Liver (tissue), 3 donors: ENCODE results near the gene STH.

Experiments
- EGR1 ChIP-seq, 2 donors: IDR thresholded peaks; 2 replicates each; pipeline ENCODE4 v1.6.1; 2016 to 2018; ENCODE audit warnings: antibody characterized with exemption in 2 of 2, low read depth in 2 of 2
- GABPA ChIP-seq, 2 donors: IDR thresholded peaks in 1 of 2; conservative IDR thresholded peaks in 1 of 2; 2 replicates each; pipeline ENCODE4 v1.6.1; 2016; ENCODE audit warnings: antibody characterized with exemption in 2 of 2, mild to moderate bottlenecking in 1 of 2, moderate library complexity in 1 of 2
- JUND ChIP-seq, 2 donors: IDR thresholded peaks; 2 replicates each; pipeline ENCODE4 v1.6.1; 2016; ENCODE audit warnings: antibody characterized with exemption in 2 of 2
- NR2F2 ChIP-seq: IDR thresholded peaks from 2 replicates; pipeline ENCODE4 v1.6.1; 2016; ENCODE audit warnings: antibody characterized with exemption
- RAD21 ChIP-seq, 2 donors: IDR thresholded peaks; 2 replicates each; pipeline ENCODE4 v1.6.1; 2016; ENCODE audit warnings: antibody characterized with exemption in 2 of 2, mild to moderate bottlenecking in 2 of 2
- SP1 ChIP-seq: IDR thresholded peaks from 2 replicates; pipeline ENCODE4 v1.6.1; 2018; ENCODE audit warnings: antibody characterized with exemption, mild to moderate bottlenecking
- YY1 ChIP-seq: IDR thresholded peaks from 2 replicates; pipeline ENCODE4 v1.6.1; 2016; ENCODE audit warnings: antibody characterized with exemption, mild to moderate bottlenecking
- TF ChIP-seq, protein P1 (sequence below): fragments of 150-350 bp; IDR thresholded peaks from 2 replicates; pipeline ENCODE4 v1.5.1; 2017; ENCODE audit warnings: improper control_type of control experiment, low read depth, low read length; ENCODE audit not compliant: missing input control
- TF ChIP-seq, protein P2 (sequence below): IDR thresholded peaks from 2 replicates; pipeline ENCODE4 v1.6.1; 2016; ENCODE audit warnings: antibody characterized with exemption, mild to moderate bottlenecking
- TF ChIP-seq, protein P3 (sequence below): IDR thresholded peaks from 2 replicates; pipeline ENCODE4 v1.6.1; 2016; ENCODE audit warnings: antibody characterized with exemption
- TF ChIP-seq, protein P4 (sequence below): IDR thresholded peaks from 2 replicates; pipeline ENCODE4 v1.6.1; 2016; ENCODE audit warnings: antibody characterized with exemption
- donor health status: healthy.
- donor health status: healthy.

DNA sequence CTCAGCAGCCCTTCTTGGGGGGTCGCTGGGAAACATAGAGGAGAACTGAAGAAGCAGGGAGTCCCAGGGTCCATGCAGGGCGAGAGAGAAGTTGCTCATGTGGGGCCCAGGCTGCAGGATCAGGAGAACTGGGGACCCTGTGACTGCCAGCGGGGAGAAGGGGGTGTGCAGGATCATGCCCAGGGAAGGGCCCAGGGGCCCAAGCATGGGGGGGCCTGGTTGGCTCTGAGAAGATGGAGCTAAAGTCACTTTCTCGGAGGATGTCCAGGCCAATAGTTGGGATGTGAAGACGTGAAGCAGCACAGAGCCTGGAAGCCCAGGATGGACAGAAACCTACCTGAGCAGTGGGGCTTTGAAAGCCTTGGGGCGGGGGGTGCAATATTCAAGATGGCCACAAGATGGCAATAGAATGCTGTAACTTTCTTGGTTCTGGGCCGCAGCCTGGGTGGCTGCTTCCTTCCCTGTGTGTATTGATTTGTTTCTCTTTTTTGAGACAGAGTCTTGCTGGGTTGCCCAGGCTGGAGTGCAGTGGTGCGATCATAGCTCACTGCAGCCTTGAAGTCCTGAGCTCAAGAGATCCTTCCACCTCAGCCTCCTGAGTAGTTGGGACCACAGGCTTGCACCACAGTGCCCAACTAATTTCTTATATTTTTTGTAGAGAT, 3.4 kb downstream of the STH start:
- TF ChIP-seq RAD21 (IDR thresholded peaks at IDR 0.05) (peak; percentile 94 to 96), NR2F2 (no peak), GABPA (IDR thresholded peaks at IDR 0.05 in 1 of 2, conservative IDR thresholded peaks at IDR 0.05 in 1 of 2) (no peak), YY1 (no peak), JUND (IDR thresholded peaks at IDR 0.05) (no peak), SP1 (no peak), EGR1 (IDR thresholded peaks at IDR 0.05; ENCODE audit: low read depth in 2 of 2) (no peak)
- TF ChIP-seq, protein P1, sequence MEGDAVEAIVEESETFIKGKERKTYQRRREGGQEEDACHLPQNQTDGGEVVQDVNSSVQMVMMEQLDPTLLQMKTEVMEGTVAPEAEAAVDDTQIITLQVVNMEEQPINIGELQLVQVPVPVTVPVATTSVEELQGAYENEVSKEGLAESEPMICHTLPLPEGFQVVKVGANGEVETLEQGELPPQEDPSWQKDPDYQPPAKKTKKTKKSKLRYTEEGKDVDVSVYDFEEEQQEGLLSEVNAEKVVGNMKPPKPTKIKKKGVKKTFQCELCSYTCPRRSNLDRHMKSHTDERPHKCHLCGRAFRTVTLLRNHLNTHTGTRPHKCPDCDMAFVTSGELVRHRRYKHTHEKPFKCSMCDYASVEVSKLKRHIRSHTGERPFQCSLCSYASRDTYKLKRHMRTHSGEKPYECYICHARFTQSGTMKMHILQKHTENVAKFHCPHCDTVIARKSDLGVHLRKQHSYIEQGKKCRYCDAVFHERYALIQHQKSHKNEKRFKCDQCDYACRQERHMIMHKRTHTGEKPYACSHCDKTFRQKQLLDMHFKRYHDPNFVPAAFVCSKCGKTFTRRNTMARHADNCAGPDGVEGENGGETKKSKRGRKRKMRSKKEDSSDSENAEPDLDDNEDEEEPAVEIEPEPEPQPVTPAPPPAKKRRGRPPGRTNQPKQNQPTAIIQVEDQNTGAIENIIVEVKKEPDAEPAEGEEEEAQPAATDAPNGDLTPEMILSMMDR = peak; percentile 98
- TF ChIP-seq, protein P2, sequence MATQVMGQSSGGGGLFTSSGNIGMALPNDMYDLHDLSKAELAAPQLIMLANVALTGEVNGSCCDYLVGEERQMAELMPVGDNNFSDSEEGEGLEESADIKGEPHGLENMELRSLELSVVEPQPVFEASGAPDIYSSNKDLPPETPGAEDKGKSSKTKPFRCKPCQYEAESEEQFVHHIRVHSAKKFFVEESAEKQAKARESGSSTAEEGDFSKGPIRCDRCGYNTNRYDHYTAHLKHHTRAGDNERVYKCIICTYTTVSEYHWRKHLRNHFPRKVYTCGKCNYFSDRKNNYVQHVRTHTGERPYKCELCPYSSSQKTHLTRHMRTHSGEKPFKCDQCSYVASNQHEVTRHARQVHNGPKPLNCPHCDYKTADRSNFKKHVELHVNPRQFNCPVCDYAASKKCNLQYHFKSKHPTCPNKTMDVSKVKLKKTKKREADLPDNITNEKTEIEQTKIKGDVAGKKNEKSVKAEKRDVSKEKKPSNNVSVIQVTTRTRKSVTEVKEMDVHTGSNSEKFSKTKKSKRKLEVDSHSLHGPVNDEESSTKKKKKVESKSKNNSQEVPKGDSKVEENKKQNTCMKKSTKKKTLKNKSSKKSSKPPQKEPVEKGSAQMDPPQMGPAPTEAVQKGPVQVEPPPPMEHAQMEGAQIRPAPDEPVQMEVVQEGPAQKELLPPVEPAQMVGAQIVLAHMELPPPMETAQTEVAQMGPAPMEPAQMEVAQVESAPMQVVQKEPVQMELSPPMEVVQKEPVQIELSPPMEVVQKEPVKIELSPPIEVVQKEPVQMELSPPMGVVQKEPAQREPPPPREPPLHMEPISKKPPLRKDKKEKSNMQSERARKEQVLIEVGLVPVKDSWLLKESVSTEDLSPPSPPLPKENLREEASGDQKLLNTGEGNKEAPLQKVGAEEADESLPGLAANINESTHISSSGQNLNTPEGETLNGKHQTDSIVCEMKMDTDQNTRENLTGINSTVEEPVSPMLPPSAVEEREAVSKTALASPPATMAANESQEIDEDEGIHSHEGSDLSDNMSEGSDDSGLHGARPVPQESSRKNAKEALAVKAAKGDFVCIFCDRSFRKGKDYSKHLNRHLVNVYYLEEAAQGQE = no peak
- TF ChIP-seq, protein P3, sequence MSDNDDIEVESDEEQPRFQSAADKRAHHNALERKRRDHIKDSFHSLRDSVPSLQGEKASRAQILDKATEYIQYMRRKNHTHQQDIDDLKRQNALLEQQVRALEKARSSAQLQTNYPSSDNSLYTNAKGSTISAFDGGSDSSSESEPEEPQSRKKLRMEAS = no peak
- TF ChIP-seq, protein P4, sequence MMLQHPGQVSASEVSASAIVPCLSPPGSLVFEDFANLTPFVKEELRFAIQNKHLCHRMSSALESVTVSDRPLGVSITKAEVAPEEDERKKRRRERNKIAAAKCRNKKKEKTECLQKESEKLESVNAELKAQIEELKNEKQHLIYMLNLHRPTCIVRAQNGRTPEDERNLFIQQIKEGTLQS = no peak
